Lung (tissue), 12 donors: ENCODE measurements around the gene ATP9A. TPM values are rescaled to one million over a fixed set of nuclear protein-coding genes. Genes with fewer than 3 reads are reported as not detected.

Experiments
- ATAC-seq: fragments of 200-7000 bp; cut with Tn5 transposase; one replicate; pipeline ENCODE4 v1.9.1; 2020; ENCODE audit warnings: moderate number of reproducible peaks; ENCODE audit not compliant: insufficient read depth, low FRiP score
- DNase-seq, 3 donors: peaks; one replicate each; pipeline ENCODE4 v3.0.0-alpha.2; 2013 to 2017
- H3K27ac ChIP-seq, 2 donors: one replicate each; pipeline ENCODE4 v1.5.1; 2013; ENCODE audit warnings: mild to moderate bottlenecking in 2 of 2, moderate library complexity in 2 of 2, control low read depth in 1 of 2, inconsistent platforms in 1 of 2, low read depth in 1 of 2, low read length in 1 of 2
- H3K27me3 ChIP-seq, 3 donors: one replicate each; pipeline ENCODE4 v1.5.1; 2013; ENCODE audit warnings: low read length in 2 of 3; ENCODE audit not compliant: control insufficient read depth in 3 of 3, insufficient read depth in 3 of 3
- H3K36me3 ChIP-seq, 4 donors: one replicate each; pipeline ENCODE4 v1.5.1; 2013; ENCODE audit warnings: low read length in 4 of 4, mild to moderate bottlenecking in 1 of 4, moderate library complexity in 1 of 4; ENCODE audit not compliant: control insufficient read depth in 4 of 4, insufficient read depth in 4 of 4
- H3K4me1 ChIP-seq, 5 donors: one replicate each; pipeline ENCODE4 v1.5.1; 2013; ENCODE audit warnings: low read length in 5 of 5, mild to moderate bottlenecking in 2 of 5, moderate library complexity in 1 of 5; ENCODE audit not compliant: control insufficient read depth in 5 of 5, insufficient read depth in 5 of 5
- H3K4me3 ChIP-seq: one replicate; pipeline ENCODE4 v1.5.1; 2013; ENCODE audit warnings: mild to moderate bottlenecking, control low read depth, moderate library complexity
- H3K9ac ChIP-seq, 2 donors: one replicate each; pipeline ENCODE4 v1.5.1; 2013; ENCODE audit warnings: low read length in 2 of 2, control low read depth in 1 of 2; ENCODE audit not compliant: insufficient read depth in 1 of 2
- H3K9me3 ChIP-seq, 4 donors: one replicate each; pipeline ENCODE4 v1.5.1; 2013; ENCODE audit warnings: low read length in 3 of 4, mild to moderate bottlenecking in 1 of 4, moderate library complexity in 1 of 4; ENCODE audit not compliant: control insufficient read depth in 4 of 4, insufficient read depth in 3 of 4
- CTCF ChIP-seq: IDR thresholded peaks from 2 replicates; pipeline ENCODE4 v1.5.1; 2012; ENCODE audit warnings: mild to moderate bottlenecking; ENCODE audit errors: control extremely low read depth, extremely low read depth
- WGBS, 2 donors: extraction: QIAGEN DNeasy Blood & Tissue Kit; methylation state at CpG; one replicate each; pipeline ENCODE4 v1.1.7; 2013; 5-methylcytosine and 5-hydroxymethylcytosine counted together
- polyA plus RNA-seq, 2 donors: library from polyadenylated mRNA; stranded (reverse); fragments of 200-250 nt; gene quantifications; one replicate each; pipeline ENCODE4 v1.2.1, GENCODE V29; 2013
- total RNA-seq, 2 donors: library from RNA; depleted of rRNA in 1 of 2; stranded (reverse); fragments of >200 nt in 1 of 2; gene quantifications; one replicate each; pipeline ENCODE4 v1.2.1, GENCODE V29; 2014 to 2021
- donor health status: control.
- donor health status: control.
- donor health status: Bipolar disorder and iron deficiency.
- donor health status: healthy.
- donor health status: DM: yes; HTN: yes; CAD: no.

ATP9A gene
- total and polyA plus RNA-seq, 4 donors, result 3.3 to 43.6 (median 14.9) TPM

DNA sequence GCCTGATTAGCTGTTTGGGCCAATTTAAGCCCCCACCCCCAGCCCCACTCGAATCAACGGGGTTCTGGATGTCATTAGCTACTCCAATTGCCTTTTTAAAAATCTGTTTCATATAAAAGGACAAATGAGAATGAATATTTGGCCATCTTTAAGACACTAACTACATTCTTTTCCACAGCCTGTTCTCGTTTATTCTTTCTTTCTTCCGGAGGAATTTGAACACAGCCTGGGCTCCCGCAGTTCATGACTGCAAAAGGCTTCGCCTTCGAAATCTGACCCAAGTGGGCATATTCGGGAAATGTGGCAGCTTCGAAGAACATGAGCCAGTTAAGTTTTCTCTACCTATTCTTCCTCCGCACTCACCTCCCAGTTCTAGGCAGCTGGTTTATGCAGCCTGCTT, 176.3 kb downstream of the ATP9A start:
- H3K27ac ChIP-seq, result no peak overlapping the region
- no peak overlapping the region for H3K4me3 ChIP-seq
- no peaks in the 10 kb centered on the region for H3K36me3 ChIP-seq
- no peak for DNase-seq
- H3K27me3 ChIP-seq, result no peaks in the 10 kb centered on the region
- H3K9me3 ChIP-seq, result no peaks in the 10 kb centered on the region
- 91 to 94% methylated on average over 10 of the region's 10 CpGs for WGBS, 2 donors
- TF ChIP-seq CTCF, result no peak
- no peak overlapping the region for H3K9ac ChIP-seq
- peaks cover 0 to 16% (median 3%) of the 10 kb centered on the region in 5 donors for H3K4me1 ChIP-seq
- no peak for ATAC-seq

DNA sequence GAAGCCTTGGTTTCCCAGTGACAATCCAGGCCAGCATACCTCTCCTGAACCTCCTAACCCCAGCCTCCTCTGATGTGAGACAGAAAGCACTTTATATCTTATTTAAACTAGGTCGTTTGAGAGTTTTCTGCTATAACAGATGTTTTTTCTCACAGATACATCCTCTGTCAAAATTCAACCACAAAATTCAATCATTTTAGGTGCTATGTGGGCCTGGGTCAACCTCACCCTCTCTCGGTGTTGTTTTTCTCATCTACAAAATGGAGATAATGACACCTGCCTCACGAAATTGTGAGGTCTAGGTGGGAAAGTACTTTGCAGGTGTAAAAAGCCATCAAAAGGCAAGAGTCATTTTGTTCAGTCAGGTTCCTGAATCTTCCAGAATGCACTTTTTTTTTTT, 179.4 kb downstream of the ATP9A start:
- H3K9ac ChIP-seq, result no peak overlapping the region
- no peak for DNase-seq
- 72 to 82% methylated on average over 3 of the region's 3 CpGs for WGBS, 2 donors
- no peaks in the 10 kb centered on the region for H3K36me3 ChIP-seq
- H3K4me3 ChIP-seq, result no peak overlapping the region
- H3K4me1 ChIP-seq, result peaks cover 0 to 3% (median 0%) of the 10 kb centered on the region in 5 donors
- H3K27me3 ChIP-seq, result no peaks in the 10 kb centered on the region
- no peak overlapping the region for H3K27ac ChIP-seq
- no peak for ATAC-seq
- TF ChIP-seq CTCF, result no peak
- no peaks in the 10 kb centered on the region for H3K9me3 ChIP-seq

GRCh38 chr20:51587145-51587544, 181.0 kb downstream of the ATP9A start:
- Histone ChIP-seq H3K27me3 (no peaks in the 10 kb centered on the region), H3K27ac (no peak overlapping the region), H3K9me3 (no peaks in the 10 kb centered on the region), H3K36me3 (no peaks in the 10 kb centered on the region), H3K4me3 (no peak overlapping the region), H3K9ac (no peak overlapping the region), H3K4me1 (peaks cover 0 to 3% (median 0%) of the 10 kb centered on the region in 5 donors)
- DNase-seq, result no peak
- no peak for TF ChIP-seq CTCF
- no peak for ATAC-seq
- WGBS, 2 donors, result 95 to 98% methylated on average over 4 of the region's 4 CpGs

- H3K4me1 ChIP-seq, result peaks cover 0 to 3% (median 0%) of the 10 kb centered on the region in 5 donors
- no peak overlapping the region for H3K4me3 ChIP-seq
- DNase-seq (no peak), ATAC-seq (no peak)
- 67 to 71% methylated on average over 4 of the region's 4 CpGs for WGBS, 2 donors
- no peaks in the 10 kb centered on the region for H3K36me3 ChIP-seq
- no peaks in the 10 kb centered on the region for H3K9me3 ChIP-seq
- H3K9ac ChIP-seq, result no peak overlapping the region
- H3K27ac ChIP-seq, result no peak overlapping the region
- no peak for TF ChIP-seq CTCF
- no peaks in the 10 kb centered on the region for H3K27me3 ChIP-seq
These were observed 182.2 kb downstream of the ATP9A start for GRCh38 chr20:51586005-51586440.
